Activated CD4-positive, alpha-beta T cell treated with anti-CD3 and anti-CD28 coated beads for 1 hour (primary cell): Measurements from ENCODE around the gene SLC25A17.
"Not testable (repeated sequence)": the region's sequence is repeated elsewhere in the genome, so short reads cannot be mapped to it uniquely, and the experiment has no call there.

Experiments
- DNase-seq: peaks from one replicate; pipeline ENCODE4 v3.0.0-alpha.2; 2020

SLC25A17 gene

GRCh38 chr22:40751250-40751649 is 67.9 kb downstream of the SLC25A17 start:
- no peak for DNase-seq

- no peak for DNase-seq
Measured at GRCh38 chr22:40749829-40750228, 69.3 kb downstream of the SLC25A17 start.

GRCh38 chr22:40748388-40749355 is 70.5 kb downstream of the SLC25A17 start:
- DNase-seq: no peak

GRCh38 chr22:40747361-40747760 is 71.8 kb downstream of the SLC25A17 start:
- no peak for DNase-seq

GRCh38 chr22:40746428-40747220 is 72.5 kb downstream of the SLC25A17 start:
- no peak for DNase-seq

- DNase-seq: no peak
Measured at GRCh38 chr22:40743768-40744167, 75.4 kb downstream of the SLC25A17 start.

GRCh38 chr22:40741116-40741515 is 78.0 kb downstream of the SLC25A17 start:
- DNase-seq: no peak

- no peak for DNase-seq
Measured at GRCh38 chr22:40739721-40740120, 79.4 kb downstream of the SLC25A17 start.

- no peak for DNase-seq
Measured at GRCh38 chr22:40733919-40734318, 85.2 kb downstream of the SLC25A17 start.

GRCh38 chr22:40732999-40733292 is 86.2 kb downstream of the SLC25A17 start:
- no peak for DNase-seq

GRCh38 chr22:40729284-40729683 is 89.9 kb downstream of the SLC25A17 start:
- no peak for DNase-seq

- DNase-seq: peak; percentile 51
Measured at GRCh38 chr22:40728731-40729189, 90.4 kb downstream of the SLC25A17 start.

GRCh38 chr22:40727964-40728615 is 91.1 kb downstream of the SLC25A17 start:
- DNase-seq: no peak

GRCh38 chr22:40727070-40727963 is 91.8 kb downstream of the SLC25A17 start:
- DNase-seq: no peak

- no peak for DNase-seq
Measured at GRCh38 chr22:40726514-40726913, 92.6 kb downstream of the SLC25A17 start.

- DNase-seq: no peak
Measured at GRCh38 chr22:40723396-40723933, 95.7 kb downstream of the SLC25A17 start.

- DNase-seq: no peak
Measured at GRCh38 chr22:40721266-40721665, 97.9 kb downstream of the SLC25A17 start.

- no peak for DNase-seq
Measured at GRCh38 chr22:40720538-40721256, 98.4 kb downstream of the SLC25A17 start.

- DNase-seq: not testable (repeated sequence)
Measured at GRCh38 chr22:40720156-40720537, 99.0 kb downstream of the SLC25A17 start.
